GM19372 (cell line): ENCODE measurements around the gene ABCC2.

Source experiments
- ATAC-seq: cut with Tn5 transposase; IDR thresholded peaks from one replicate; pipeline ENCODE4 v1.9.1; 2021; ENCODE audit warnings: mild to moderate bottlenecking, low read depth, moderate library complexity; ENCODE audit not compliant: unreplicated experiment

The ABCC2 gene

DNA sequence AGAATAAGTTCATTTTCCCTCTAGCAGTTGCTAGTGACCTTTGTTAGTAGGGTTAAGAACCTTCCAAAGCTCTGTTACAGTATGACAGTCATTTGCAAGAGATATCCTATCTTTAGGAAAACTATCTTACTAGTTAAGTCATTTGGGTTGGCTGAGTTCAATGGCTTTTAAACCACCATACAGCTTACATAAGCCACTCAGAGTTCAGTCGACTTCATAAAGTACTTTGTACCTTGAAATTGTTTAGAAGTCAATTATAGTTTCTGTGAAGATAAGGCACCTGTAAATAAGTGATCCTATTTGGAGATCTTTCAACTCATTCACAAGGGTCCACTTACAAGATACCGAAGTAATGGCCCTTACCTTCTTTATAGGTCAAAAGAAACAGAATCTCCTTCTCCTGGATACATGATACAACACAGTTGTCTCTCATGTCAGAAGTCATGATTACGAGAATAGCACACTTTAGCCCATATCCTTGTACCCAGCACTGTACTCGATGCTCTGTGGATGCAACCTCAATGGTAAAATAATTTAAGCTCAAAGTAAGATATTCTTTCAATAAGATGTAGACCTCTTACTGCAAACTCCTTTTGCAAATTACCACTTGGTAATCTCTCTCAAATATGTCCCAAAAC, 11.9 kb upstream of the ABCC2 start:
- ATAC-seq, result no peak

- no peak for ATAC-seq
These were observed 6.6 kb upstream of the ABCC2 start for GRCh38 chr10:99775850-99776249.

GRCh38 chr10:99777918-99778714, 4.3 kb upstream of the ABCC2 start:
- no peak for ATAC-seq

- ATAC-seq, result no peak
These were observed 3.1 kb upstream of the ABCC2 start for GRCh38 chr10:99779335-99779734.

GRCh38 chr10:99781734-99782429, 558 bp upstream of the ABCC2 start:
- ATAC-seq, result no peak

- ATAC-seq, result no peak
These were observed 1.7 kb downstream of the ABCC2 start for GRCh38 chr10:99784016-99784726.

DNA sequence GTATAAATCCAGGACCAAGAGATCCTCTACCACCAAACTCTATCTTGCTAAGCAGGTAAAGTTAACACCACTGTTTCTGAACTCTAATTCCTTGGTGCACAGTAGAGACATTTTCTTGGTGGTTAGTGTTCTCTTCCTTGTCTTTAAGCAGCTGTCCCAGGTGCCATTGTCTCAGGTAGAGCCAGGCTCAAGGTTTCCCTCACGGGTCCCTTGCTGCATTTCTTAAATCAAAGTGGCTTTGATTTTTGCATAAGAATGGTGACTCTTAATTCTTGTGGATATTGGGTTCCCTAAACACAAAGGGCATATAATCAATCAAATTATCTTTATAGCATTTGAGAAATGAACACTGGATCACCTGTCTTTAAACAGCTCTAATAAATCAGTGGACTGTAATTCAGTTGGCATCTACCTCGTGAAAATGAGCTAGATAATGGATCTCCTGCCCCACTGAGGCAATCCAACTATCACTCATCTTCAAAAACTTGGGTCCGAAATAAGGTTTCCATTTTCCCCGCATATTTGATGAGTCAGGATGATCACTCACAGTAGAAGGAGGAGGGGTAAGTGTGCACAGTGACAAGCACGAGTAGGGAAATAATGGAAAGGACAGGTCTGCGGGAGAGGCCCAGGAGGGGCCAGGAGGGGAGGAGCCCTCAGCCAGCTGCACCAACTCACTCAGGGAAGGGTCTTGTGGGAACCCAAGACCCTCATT, 2.4 kb downstream of the ABCC2 start:
- no peak for ATAC-seq

- no peak for ATAC-seq
These were observed 3.2 kb downstream of the ABCC2 start for GRCh38 chr10:99785646-99786045.

GRCh38 chr10:99787311-99787710, 4.9 kb downstream of the ABCC2 start:
- no peak for ATAC-seq

DNA sequence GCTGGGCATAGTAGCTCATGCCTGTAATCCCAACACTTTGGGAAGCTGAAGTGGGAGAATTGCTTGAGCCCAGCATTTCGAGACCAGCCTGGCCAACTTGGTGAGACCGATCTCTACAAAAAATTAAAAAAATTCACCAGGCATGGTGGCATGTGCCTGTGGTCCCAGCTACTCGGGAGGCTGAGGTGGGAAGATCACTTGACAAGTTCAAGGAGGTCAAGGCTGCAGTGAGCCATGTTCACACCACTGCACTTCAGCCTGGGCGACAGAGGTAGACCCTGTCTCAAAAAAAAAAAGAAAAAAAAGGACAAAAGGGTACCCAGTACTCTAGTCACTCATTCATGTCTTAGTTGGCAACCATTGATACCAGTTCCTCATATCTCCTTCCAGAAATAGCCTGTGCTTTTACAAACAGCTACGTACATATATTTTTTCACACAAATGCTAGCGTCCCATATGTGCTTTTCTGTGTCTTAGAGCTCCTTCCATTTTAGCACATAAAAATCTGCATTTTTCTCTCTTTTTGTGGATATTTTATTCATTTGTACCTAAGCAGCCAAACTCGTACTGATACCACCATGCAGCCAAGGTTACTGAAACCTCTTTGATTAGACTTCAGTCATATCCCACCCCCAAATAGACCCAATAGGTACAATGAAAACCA, 5.5 kb downstream of the ABCC2 start:
- no peak for ATAC-seq

DNA sequence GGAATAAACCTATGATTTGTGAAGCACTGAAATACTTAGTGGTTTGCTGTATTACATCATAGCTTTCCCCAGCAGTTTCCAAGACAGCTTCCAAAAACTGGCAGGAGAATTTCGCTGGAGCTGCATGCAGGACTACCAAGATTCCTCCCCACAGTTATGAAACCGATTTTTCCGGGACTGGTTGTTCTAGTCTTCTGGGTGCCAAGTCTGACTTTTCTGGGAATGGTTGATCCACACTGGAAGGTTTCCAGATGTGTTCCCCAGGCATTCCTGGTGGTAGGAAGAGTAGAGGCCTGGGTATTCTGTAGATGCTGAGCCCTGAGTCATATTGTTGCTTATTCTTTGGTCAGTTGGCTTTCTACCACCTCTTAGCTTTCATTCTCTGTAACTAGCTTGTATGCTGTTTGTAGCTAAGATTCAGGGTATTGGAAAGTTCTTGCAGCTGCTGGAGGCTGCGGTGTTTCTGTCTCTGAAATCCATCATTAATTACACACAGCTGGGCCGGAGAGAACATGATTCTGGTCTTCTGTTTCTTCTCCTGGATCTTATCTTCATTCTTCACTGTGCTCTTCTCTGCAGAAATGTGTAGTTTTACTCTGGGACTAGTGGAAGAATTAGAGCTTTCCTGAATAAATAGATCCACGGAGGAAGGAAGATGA, 6.3 kb downstream of the ABCC2 start:
- no peak for ATAC-seq

DNA sequence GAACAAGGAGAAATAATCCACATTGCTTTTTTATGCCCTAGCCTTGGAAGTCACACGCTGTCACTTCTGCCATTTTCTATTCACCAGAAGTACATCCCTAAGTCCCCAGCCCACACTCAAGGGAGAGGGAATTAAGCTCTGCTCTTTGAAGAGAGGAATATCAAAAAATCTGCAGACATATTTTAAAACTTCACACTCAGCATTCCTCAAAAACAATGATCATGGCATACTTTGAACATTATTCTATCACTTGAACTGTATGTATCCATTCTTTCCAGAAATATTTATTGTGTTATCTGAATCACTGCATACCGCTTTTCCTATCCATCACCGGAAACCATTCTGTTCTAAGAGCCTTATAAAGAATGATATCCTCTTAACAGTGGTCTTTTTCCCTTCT, 9.4 kb downstream of the ABCC2 start:
- no peak for ATAC-seq

DNA sequence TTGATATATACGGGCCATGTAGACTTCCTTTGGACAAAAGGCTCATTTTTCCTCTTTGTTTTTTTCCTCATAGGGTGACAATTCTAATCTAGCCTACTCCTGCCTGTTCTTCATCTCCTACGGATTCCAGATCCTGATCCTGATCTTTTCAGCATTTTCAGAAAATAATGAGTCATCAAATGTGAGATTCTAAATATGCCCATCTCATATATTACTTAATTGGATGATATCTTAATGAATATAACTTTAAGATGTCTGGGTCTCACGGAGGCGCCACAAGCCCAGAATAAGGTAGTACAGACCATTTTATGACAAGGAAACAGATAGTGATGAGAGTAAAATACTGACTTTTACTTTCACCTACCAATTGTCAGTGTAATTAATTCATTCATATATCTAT, 11.4 kb downstream of the ABCC2 start:
- no peak for ATAC-seq

DNA sequence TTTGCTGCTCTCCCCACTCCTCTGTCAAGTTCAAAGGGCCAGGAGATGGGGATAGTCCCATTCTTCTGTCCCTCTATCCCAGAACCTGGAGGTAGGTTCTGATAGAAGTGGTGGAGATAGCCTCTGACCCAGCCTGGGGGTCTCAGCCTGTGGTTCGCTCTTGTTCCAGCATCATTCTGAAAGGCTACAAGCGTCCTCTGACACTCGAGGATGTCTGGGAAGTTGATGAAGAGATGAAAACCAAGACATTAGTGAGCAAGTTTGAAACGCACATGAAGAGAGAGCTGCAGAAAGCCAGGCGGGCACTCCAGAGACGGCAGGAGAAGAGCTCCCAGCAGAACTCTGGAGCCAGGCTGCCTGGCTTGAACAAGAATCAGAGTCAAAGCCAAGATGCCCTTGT, 14.5 kb downstream of the ABCC2 start:
- ATAC-seq, result no peak

DNA sequence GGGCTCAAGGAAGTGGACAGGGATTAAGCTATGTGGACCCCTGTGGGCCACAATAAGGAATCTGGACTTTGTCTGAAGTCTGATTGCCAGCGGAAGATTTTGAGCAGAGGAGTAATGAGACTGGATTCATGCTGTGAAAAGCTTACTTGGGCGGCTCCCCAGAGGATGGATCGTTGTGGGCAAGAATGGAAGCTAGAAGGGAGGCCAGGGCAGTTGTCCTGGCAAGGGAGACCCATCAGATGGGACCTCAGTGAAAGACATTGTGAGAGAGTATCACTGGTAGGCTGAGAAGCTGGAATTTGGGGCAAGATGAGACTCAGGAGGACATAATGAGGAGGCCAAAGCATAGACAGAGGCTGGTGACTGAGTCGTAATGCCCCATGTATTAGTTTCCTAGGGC, 15.6 kb downstream of the ABCC2 start:
- no peak for ATAC-seq

DNA sequence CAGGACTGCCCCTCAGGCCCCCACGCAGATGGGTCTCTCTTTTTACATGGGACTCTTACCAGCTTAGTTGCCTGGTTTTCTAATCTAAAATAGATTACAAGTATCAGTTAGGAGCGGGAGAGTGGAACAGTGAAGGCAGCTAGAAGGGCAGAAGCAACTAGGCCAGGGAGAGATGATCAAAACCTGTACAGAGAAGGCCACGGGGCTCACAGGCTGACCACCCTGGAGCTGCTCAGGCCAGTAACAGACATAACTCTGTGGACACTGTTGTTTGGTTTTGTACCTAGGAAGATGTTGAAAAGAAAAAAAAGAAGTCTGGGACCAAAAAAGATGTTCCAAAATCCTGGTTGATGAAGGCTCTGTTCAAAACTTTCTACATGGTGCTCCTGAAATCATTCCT, 16.5 kb downstream of the ABCC2 start:
- ATAC-seq, result no peak

DNA sequence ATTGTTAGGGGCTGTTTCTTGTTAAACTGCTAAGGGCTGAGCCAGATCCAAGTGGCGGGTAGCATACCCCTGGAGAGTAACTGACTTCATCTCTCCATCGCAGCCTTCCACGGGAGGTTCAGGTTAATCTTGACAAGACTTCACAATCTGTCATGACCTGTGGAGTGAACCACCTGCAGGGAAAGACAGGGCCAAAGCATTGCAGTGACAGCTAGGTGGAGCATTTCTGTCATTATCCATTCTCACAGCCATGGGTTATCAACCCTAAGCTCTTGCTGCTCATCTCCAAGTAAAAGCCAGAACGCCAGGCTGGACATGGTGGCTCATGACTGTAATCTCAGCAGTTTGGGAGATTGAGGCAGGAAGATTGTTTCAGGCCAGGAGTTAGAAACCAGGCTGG, 17.2 kb downstream of the ABCC2 start:
- no peak for ATAC-seq

GRCh38 chr10:99804471-99804870, 22.0 kb downstream of the ABCC2 start:
- ATAC-seq, result no peak

GRCh38 chr10:99805190-99805589, 22.8 kb downstream of the ABCC2 start:
- ATAC-seq, result no peak
